Stimulated activated memory B cell treated with anti-CD40 and anti-IgM and Interleukin-4, amounts not matched to agents 10 μg/mL and 1 μg/mL and 100 μg/mL, for 72 hours (primary cell): ENCODE data around the gene BAIAP2L2.
"Not testable (repeated sequence)": the region's sequence is repeated elsewhere in the genome, so short reads cannot be mapped to it uniquely, and the experiment has no call there.

Source experiments
- ATAC-seq: fragments of 150-1000 bp; cut with Tn5 transposase; 2 replicates; pipeline ENCODE4 v1.10.0; 2021
- H3K27ac Mint-ChIP-seq: one replicate; pipeline ENCODE4 v1.8.0; 2022; ENCODE audit warnings: mild to moderate bottlenecking, mixed read lengths
- H3K27me3 Mint-ChIP-seq: one replicate; pipeline ENCODE4 v1.8.0; 2022; ENCODE audit warnings: mixed read lengths
- H3K36me3 Mint-ChIP-seq: one replicate; pipeline ENCODE4 v1.8.0; 2022; ENCODE audit warnings: mixed read lengths
- H3K4me1 Mint-ChIP-seq: one replicate; pipeline ENCODE4 v1.8.0; 2022; ENCODE audit warnings: mixed read lengths
- H3K4me3 Mint-ChIP-seq: one replicate; pipeline ENCODE4 v1.8.0; 2022; ENCODE audit warnings: mild to moderate bottlenecking, moderate library complexity, mixed read lengths
- H3K9me3 Mint-ChIP-seq: one replicate; pipeline ENCODE4 v1.8.0; 2022; ENCODE audit warnings: mixed read lengths

BAIAP2L2 gene

GRCh38 chr22:38081941-38082828, 28.3 kb downstream of the BAIAP2L2 start:
- H3K27me3 Mint-ChIP-seq: peaks cover 42% of the 10 kb centered on the region
- no peak overlapping the region for H3K4me3 Mint-ChIP-seq
- peaks cover 11% of the 10 kb centered on the region for H3K36me3 Mint-ChIP-seq

GRCh38 chr22:38081636-38081940, 28.9 kb downstream of the BAIAP2L2 start:
- H3K9me3 Mint-ChIP-seq: no peaks in the 10 kb centered on the region
- H3K4me1 Mint-ChIP-seq: peaks cover 10% of the 10 kb centered on the region
- ATAC-seq: no peak
- H3K27me3 Mint-ChIP-seq: peaks cover 41% of the 10 kb centered on the region
- peaks cover 11% of the 10 kb centered on the region for H3K36me3 Mint-ChIP-seq
- no peak overlapping the region for H3K4me3 Mint-ChIP-seq
- no peak overlapping the region for H3K27ac Mint-ChIP-seq

More at GRCh38 chr22:38081941-38082828, 28.3 kb downstream of the BAIAP2L2 start:
- H3K9me3 Mint-ChIP-seq: no peaks in the 10 kb centered on the region
- peaks cover 10% of the 10 kb centered on the region for H3K4me1 Mint-ChIP-seq
- ATAC-seq: peak; percentile 47
- no peak overlapping the region for H3K27ac Mint-ChIP-seq

GRCh38 chr22:38080850-38081635, 29.4 kb downstream of the BAIAP2L2 start:
- H3K27me3 Mint-ChIP-seq: peaks cover 41% of the 10 kb centered on the region
- no peak for ATAC-seq
- H3K27ac Mint-ChIP-seq: no peak overlapping the region
- peaks cover 10% of the 10 kb centered on the region for H3K4me1 Mint-ChIP-seq
- no peak overlapping the region for H3K4me3 Mint-ChIP-seq
- peaks cover 7% of the 10 kb centered on the region for H3K36me3 Mint-ChIP-seq
- no peaks in the 10 kb centered on the region for H3K9me3 Mint-ChIP-seq

- Mint-ChIP-seq H3K36me3 (peaks cover 6% of the 10 kb centered on the region), H3K27ac (no peak overlapping the region), H3K4me3 (no peak overlapping the region), H3K27me3 (peaks cover 41% of the 10 kb centered on the region), H3K4me1 (peaks cover 10% of the 10 kb centered on the region), H3K9me3 (no peaks in the 10 kb centered on the region)
- no peak for ATAC-seq
These were observed 30.0 kb downstream of the BAIAP2L2 start for GRCh38 chr22:38080474-38080849.

DNA sequence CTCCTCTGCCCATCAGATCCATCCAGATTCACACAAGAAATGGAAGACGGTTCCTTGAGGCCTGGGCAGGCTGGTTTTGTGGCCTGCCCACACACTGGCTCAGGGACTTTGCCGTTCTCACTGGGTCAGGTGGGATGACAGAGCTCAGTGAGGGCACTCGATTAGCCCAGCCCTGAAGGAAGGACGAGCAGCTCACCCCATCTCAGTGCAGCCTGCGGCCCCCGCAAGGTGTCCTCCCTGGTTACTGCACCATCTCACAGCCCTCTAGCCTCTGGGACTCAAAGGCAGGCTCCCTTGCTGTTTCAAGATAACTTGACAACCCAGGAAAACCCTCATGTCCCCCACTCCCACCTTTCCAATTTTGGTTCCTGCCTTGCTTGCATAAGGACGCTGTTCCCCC, 30.7 kb downstream of the BAIAP2L2 start:
- Mint-ChIP-seq H3K36me3 (peaks cover 3% of the 10 kb centered on the region), H3K9me3 (no peaks in the 10 kb centered on the region), H3K4me3 (no peak overlapping the region), H3K27ac (no peak overlapping the region), H3K27me3 (peaks cover 41% of the 10 kb centered on the region), H3K4me1 (peaks cover 10% of the 10 kb centered on the region)
- no peak for ATAC-seq

DNA sequence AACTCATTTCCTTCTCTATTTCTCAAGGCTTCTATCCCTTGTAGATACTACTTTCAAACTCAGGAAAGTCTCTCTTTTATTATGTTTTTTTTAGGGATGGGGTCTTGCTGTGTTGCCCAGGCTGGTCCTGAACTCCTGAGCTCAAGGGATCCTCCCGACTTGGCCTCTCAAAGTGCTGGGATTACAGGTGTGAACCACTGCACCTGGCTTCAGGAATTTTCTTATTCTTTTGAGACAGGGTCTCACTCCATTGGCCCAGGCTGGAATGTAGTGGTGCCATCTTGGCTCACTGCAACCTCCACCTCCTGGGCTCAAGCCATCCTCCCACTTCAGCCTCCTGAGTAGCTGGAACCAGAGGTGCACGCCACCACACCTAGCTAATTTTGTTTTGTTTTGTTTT, 31.3 kb downstream of the BAIAP2L2 start:
- not testable (repeated sequence) for H3K9me3 Mint-ChIP-seq, H3K4me3 Mint-ChIP-seq

DNA sequence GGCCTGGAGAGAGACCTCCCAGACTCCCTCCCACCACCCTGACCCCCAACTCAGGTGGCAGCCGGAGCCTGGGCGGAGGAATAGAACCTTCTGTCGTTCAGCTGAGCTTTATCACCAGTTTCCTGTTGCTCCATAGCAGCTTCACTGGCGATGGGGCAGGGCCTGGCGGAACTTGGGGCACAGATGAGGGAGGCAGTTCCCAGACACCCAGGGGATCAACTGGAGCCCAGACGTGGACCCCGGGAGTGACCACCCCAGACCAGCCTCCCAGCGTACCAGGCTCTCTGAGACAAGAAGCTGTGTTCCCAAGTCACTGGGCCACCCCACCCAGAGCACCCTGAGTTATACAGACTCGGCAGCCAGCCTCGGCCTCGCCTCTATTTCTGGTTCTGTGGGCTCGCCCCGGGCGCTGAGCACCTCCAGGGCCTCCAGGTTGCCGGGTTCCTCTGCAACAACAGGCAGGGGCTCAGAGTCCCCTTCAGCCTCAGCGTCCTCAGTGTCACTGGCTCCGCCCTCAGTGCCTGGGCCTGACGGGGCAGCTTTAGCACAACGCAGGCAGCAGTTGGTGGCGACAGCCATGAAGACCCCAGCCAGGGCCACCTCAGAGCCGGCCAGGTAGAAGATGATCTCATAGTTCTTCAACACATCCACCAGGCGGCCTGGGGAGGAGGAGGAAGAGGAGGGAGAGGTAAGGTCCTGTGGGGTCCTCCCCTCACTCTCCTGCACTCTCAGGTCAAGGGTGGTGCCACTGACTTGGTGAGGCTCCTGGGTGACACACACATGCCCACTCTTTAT, 32.2 kb downstream of the BAIAP2L2 start:
- H3K27me3 Mint-ChIP-seq: peaks cover 32% of the 10 kb centered on the region
- H3K4me3 Mint-ChIP-seq: no peak overlapping the region
- peaks cover 10% of the 10 kb centered on the region for H3K4me1 Mint-ChIP-seq
- H3K9me3 Mint-ChIP-seq: no peaks in the 10 kb centered on the region
- peaks cover 10% of the 10 kb centered on the region for H3K36me3 Mint-ChIP-seq
- no peak overlapping the region for H3K27ac Mint-ChIP-seq
- no peak for ATAC-seq

More for the DNA sequence above, 31.3 kb downstream of the BAIAP2L2 start:
- Mint-ChIP-seq H3K4me1 (peaks cover 10% of the 10 kb centered on the region), H3K27me3 (peaks cover 41% of the 10 kb centered on the region)
- ATAC-seq, H3K36me3 Mint-ChIP-seq, H3K27ac Mint-ChIP-seq: not testable (repeated sequence)

- no peak overlapping the region for H3K4me3 Mint-ChIP-seq
- no peak for ATAC-seq
- H3K27me3 Mint-ChIP-seq: peaks cover 25% of the 10 kb centered on the region
- H3K4me1 Mint-ChIP-seq: peaks cover 10% of the 10 kb centered on the region
- peaks cover 16% of the 10 kb centered on the region for H3K36me3 Mint-ChIP-seq
- H3K9me3 Mint-ChIP-seq: no peaks in the 10 kb centered on the region
- H3K27ac Mint-ChIP-seq: no peak overlapping the region
These were observed 32.9 kb downstream of the BAIAP2L2 start for GRCh38 chr22:38077595-38077994.

GRCh38 chr22:38077096-38077495, 33.4 kb downstream of the BAIAP2L2 start:
- H3K27me3 Mint-ChIP-seq: peaks cover 20% of the 10 kb centered on the region
- H3K27ac Mint-ChIP-seq: no peak overlapping the region
- no peaks in the 10 kb centered on the region for H3K9me3 Mint-ChIP-seq
- H3K36me3 Mint-ChIP-seq: peaks cover 21% of the 10 kb centered on the region
- H3K4me1 Mint-ChIP-seq: peaks cover 5% of the 10 kb centered on the region
- ATAC-seq: no peak
- no peak overlapping the region for H3K4me3 Mint-ChIP-seq

GRCh38 chr22:38075961-38076360, 34.5 kb downstream of the BAIAP2L2 start:
- H3K9me3 Mint-ChIP-seq: no peaks in the 10 kb centered on the region
- H3K36me3 Mint-ChIP-seq: peaks cover 28% of the 10 kb centered on the region
- H3K4me1 Mint-ChIP-seq: no peaks in the 10 kb centered on the region
- ATAC-seq: no peak
- H3K27ac Mint-ChIP-seq: no peak overlapping the region
- peaks cover 14% of the 10 kb centered on the region for H3K27me3 Mint-ChIP-seq
- no peak overlapping the region for H3K4me3 Mint-ChIP-seq

DNA sequence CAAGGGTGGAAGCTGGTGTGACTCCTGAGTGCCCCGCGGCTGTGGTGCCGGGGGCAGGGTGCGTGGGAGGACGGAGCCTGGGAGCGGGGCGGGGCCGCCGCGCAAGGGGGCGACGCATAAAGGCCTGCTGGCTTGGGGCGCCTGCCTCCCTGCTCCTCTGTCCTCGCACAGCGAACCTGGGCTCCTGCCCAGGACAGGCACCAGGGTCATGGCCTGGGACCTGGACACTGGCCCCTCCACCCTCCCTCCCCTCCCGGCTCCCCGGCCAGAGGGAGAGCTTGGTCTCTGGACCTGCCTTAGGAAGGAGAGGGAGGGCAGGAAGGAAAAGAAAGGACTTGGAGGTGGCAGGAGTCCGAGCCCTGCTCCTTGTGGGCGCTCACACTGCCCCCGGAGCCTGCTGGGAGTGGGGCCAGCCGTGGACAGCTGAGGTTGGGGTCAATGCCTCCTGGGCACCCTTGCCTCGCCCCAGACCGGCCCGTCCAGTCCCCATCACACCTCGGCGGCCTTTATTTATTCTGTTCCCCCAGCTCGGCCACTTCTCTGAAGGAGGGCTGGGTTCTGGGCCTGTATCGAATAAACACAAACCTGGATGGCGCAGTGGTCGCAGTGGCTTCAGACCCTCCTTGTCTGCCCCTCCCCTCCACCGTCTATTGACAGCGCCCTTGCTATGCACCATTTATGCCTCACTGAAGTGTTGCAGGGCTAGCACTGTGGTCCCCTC, 35.2 kb downstream of the BAIAP2L2 start:
- H3K27ac Mint-ChIP-seq: no peak overlapping the region
- H3K4me1 Mint-ChIP-seq: no peaks in the 10 kb centered on the region
- peaks cover 35% of the 10 kb centered on the region for H3K36me3 Mint-ChIP-seq
- no peak for ATAC-seq
- H3K9me3 Mint-ChIP-seq: no peaks in the 10 kb centered on the region
- peaks cover 11% of the 10 kb centered on the region for H3K27me3 Mint-ChIP-seq
- H3K4me3 Mint-ChIP-seq: no peak overlapping the region

GRCh38 chr22:38074181-38075104, 36.0 kb downstream of the BAIAP2L2 start:
- Mint-ChIP-seq H3K36me3 (peaks cover 43% of the 10 kb centered on the region), H3K9me3 (no peaks in the 10 kb centered on the region), H3K4me3 (no peak overlapping the region), H3K27ac (no peak overlapping the region), H3K27me3 (peaks cover 2% of the 10 kb centered on the region), H3K4me1 (no peaks in the 10 kb centered on the region)
- ATAC-seq: no peak

- no peaks in the 10 kb centered on the region for H3K27me3 Mint-ChIP-seq
- H3K4me1 Mint-ChIP-seq: no peaks in the 10 kb centered on the region
- no peaks in the 10 kb centered on the region for H3K9me3 Mint-ChIP-seq
- no peak overlapping the region for H3K27ac Mint-ChIP-seq
- no peak for ATAC-seq
- H3K36me3 Mint-ChIP-seq: peaks cover 47% of the 10 kb centered on the region
- no peak overlapping the region for H3K4me3 Mint-ChIP-seq
These were observed 37.0 kb downstream of the BAIAP2L2 start for GRCh38 chr22:38073150-38074130.
